H1 (cell line): ENCODE measurements around the gene CD96. TPM values are rescaled to one million over a fixed set of nuclear protein-coding genes. Genes with fewer than 3 reads are reported as not detected.

Experiments used
- CTCF ChIA-PET: fragments of 300-600 bp; sonication (Branson Sonifier 250); formaldehyde crosslinking; loops from one replicate; lab custom pipeline; 2021; ENCODE audit not compliant: partially characterized antibody; lab: Charles Lee
- POLR2A ChIA-PET: fragments of 300-600 bp; sonication (Branson Sonifier 250); formaldehyde crosslinking; loops from one replicate; lab custom pipeline; 2021; ENCODE audit warnings: inconsistent platforms; ENCODE audit not compliant: partially characterized antibody; lab: Charles Lee
- DNase-seq, 2 experiments: peaks; one replicate each; pipeline versions ENCODE4 v3.0.0 to v3.0.0-alpha.2; 2010 to 2022; ENCODE audit warnings: low spot score in 2 of 2, low read depth in 1 of 2, mixed read lengths in 1 of 2
- FAIRE-seq: peaks from 2 replicates; lab custom pipeline; 2011; peaks lifted over from hg19 to GRCh38; lab: Jason Lieb, UNC
- H2AFZ ChIP-seq: 2 replicates; pipeline ENCODE4 v1.8.1; 2012; ENCODE audit warnings: low read length, inconsistent platforms
- H2AK5ac ChIP-seq: 2 replicates; pipeline ENCODE4 v1.6.1; 2013; ENCODE audit warnings: low read depth, low read length
- H2BK120ac ChIP-seq: replicated peaks from 2 replicates; pipeline ENCODE3; 2013; ENCODE audit warnings: low read depth, low read length, inconsistent platforms
- H2BK12ac ChIP-seq: 2 replicates; pipeline ENCODE4 v1.6.1; 2013; ENCODE audit warnings: low read depth, low read length
- H2BK15ac ChIP-seq: 2 replicates; pipeline ENCODE4 v1.6.1; 2013; ENCODE audit warnings: low read length
- H2BK20ac ChIP-seq: 2 replicates; pipeline ENCODE4 v1.6.1; 2013; ENCODE audit warnings: low read length
- H2BK5ac ChIP-seq: 2 replicates; pipeline ENCODE4 v1.6.1; 2013; ENCODE audit warnings: low read depth, low read length
- H3K14ac ChIP-seq: 2 replicates; pipeline ENCODE4 v1.6.1; 2013; ENCODE audit warnings: inconsistent platforms; ENCODE audit not compliant: insufficient read length
- H3K18ac ChIP-seq: 2 replicates; pipeline ENCODE4 v1.6.1; 2013; ENCODE audit warnings: low read length; ENCODE audit errors: extremely low read depth
- H3K23ac ChIP-seq: 2 replicates; pipeline ENCODE4 v1.6.1; 2013; ENCODE audit warnings: inconsistent platforms; ENCODE audit not compliant: insufficient read length
- H3K23me2 ChIP-seq: 2 replicates; pipeline ENCODE4 v1.6.1; 2013; ENCODE audit warnings: low read depth, low read length
- H3K27ac ChIP-seq: 2 replicates; pipeline ENCODE4 v1.6.1; 2011; ENCODE audit warnings: low read depth, low read length, inconsistent platforms
- H3K27me3 ChIP-seq, 4 experiments: replicated peaks in 1 of 4; 1 replicate in 1 of 4; 2 replicates in 3 of 4; pipeline versions ENCODE4 v1.6.1 to v1.8.1; 2011 to 2013; ENCODE audit warnings: low read length in 3 of 4, mild to moderate bottlenecking in 3 of 4, inconsistent platforms in 2 of 4, mixed read lengths in 2 of 4, moderate library complexity in 1 of 4; ENCODE audit not compliant: control insufficient read depth in 3 of 4, insufficient read depth in 3 of 4; ENCODE audit errors: extremely low read depth in 1 of 4
- H3K36me3 ChIP-seq, 4 experiments: 2 replicates each; pipeline versions ENCODE4 v1.6.1 to v1.8.1; 2011 to 2013; ENCODE audit warnings: mild to moderate bottlenecking in 4 of 4, low read length in 3 of 4, moderate library complexity in 2 of 4, control low read depth in 1 of 4, inconsistent platforms in 1 of 4; ENCODE audit not compliant: insufficient read depth in 4 of 4, control insufficient read depth in 2 of 4
- H3K4ac ChIP-seq: replicated peaks from 2 replicates; pipeline ENCODE3; 2013; ENCODE audit warnings: low read length, low read depth, mixed read lengths, inconsistent platforms; ENCODE audit not compliant: insufficient read length
- H3K4me1 ChIP-seq, 4 experiments: replicated peaks in 1 of 4; 1 replicate in 1 of 4; 2 replicates in 3 of 4; pipeline versions ENCODE4 v1.6.1 to v1.8.1; 2011 to 2013; ENCODE audit warnings: low read length in 3 of 4, inconsistent platforms in 2 of 4, mixed read lengths in 1 of 4; ENCODE audit not compliant: insufficient read depth in 4 of 4, control insufficient read depth in 3 of 4
- H3K4me2 ChIP-seq, 2 experiments: 2 replicates each; pipeline versions ENCODE4 v1.6.1 to v1.8.1; 2011 to 2013; ENCODE audit warnings: low read depth in 2 of 2, low read length in 2 of 2, control low read depth in 1 of 2, inconsistent platforms in 1 of 2, mild to moderate bottlenecking in 1 of 2; ENCODE audit not compliant: insufficient read depth in 1 of 2
- H3K4me3 ChIP-seq, 4 experiments: fragments of 200-600, 300-600 bp in 1 of 4; sonication (generic), shearing (Covaris generic), sonication (Bioruptor Twin) in 1 of 4; 2 replicates each; pipeline versions ENCODE4 v1.5.1 to v1.8.1; 2011 to 2016; ENCODE audit warnings: low read length in 4 of 4, low read depth in 3 of 4, control low read depth in 2 of 4, inconsistent platforms in 2 of 4, mild to moderate bottlenecking in 2 of 4, mixed read lengths in 1 of 4, moderate library complexity in 1 of 4; ENCODE audit not compliant: insufficient read depth in 2 of 4; ENCODE audit errors: extremely low read depth in 1 of 4
- H3K56ac ChIP-seq: replicated peaks from 2 replicates; pipeline ENCODE3; 2013; ENCODE audit warnings: low read depth, mild to moderate bottlenecking, mixed read lengths, low read length, inconsistent platforms; ENCODE audit not compliant: insufficient read length
- H3K79me1 ChIP-seq: 2 replicates; pipeline ENCODE4 v1.6.1; 2013; ENCODE audit warnings: low read depth, low read length, control low read depth
- H3K79me2 ChIP-seq, 2 experiments: 2 replicates each; pipeline versions ENCODE4 v1.6.1 to v1.8.1; 2012 to 2013; ENCODE audit warnings: low read length in 2 of 2, mild to moderate bottlenecking in 2 of 2, inconsistent platforms in 1 of 2; ENCODE audit not compliant: insufficient read depth in 2 of 2, control insufficient read depth in 1 of 2
- H3K9ac ChIP-seq, 4 experiments: replicated peaks in 1 of 4; 1 replicate in 1 of 4; 2 replicates in 3 of 4; pipeline versions ENCODE4 v1.6.1 to v1.8.1; 2011 to 2013; ENCODE audit warnings: low read depth in 3 of 4, low read length in 3 of 4, control low read depth in 2 of 4, mild to moderate bottlenecking in 2 of 4, moderate library complexity in 2 of 4, inconsistent platforms in 1 of 4; ENCODE audit errors: extremely low read depth in 1 of 4
- H3K9me3 ChIP-seq, 2 experiments: 2 replicates each; pipeline versions ENCODE4 v1.6.1 to v1.8.1; 2012 to 2013; ENCODE audit warnings: mild to moderate bottlenecking in 2 of 2, moderate library complexity in 2 of 2, control low read depth in 1 of 2, inconsistent platforms in 1 of 2, low read depth in 1 of 2, low read length in 1 of 2, mixed read lengths in 1 of 2; ENCODE audit not compliant: insufficient read depth in 2 of 2
- H4K20me1 ChIP-seq, 2 experiments: replicated peaks in 1 of 2; 2 replicates each; pipeline versions ENCODE3 to v1.8.1; 2011 to 2013; ENCODE audit warnings: inconsistent platforms in 2 of 2, low read length in 2 of 2, mild to moderate bottlenecking in 1 of 2; ENCODE audit not compliant: insufficient read depth in 2 of 2, control insufficient read depth in 1 of 2
- H4K5ac ChIP-seq: 2 replicates; pipeline ENCODE4 v1.6.1; 2013; ENCODE audit warnings: low read length, low read depth, mixed read lengths, inconsistent platforms; ENCODE audit not compliant: insufficient read length
- H4K8ac ChIP-seq: 2 replicates; pipeline ENCODE4 v1.8.0; 2013; ENCODE audit warnings: mild to moderate bottlenecking, moderate library complexity, low read length, inconsistent platforms; ENCODE audit not compliant: insufficient read depth; ENCODE audit errors: extremely low read depth
- H4K91ac ChIP-seq: replicated peaks from 2 replicates; pipeline ENCODE3; 2013; ENCODE audit warnings: low read length, mixed read lengths, inconsistent platforms; ENCODE audit not compliant: insufficient read length
- POLR2A ChIP-seq, 2 experiments: IDR thresholded peaks; 1 replicate in 1 of 2; 2 replicates in 1 of 2; pipeline ENCODE4 v1.6.1; 2011; ENCODE audit warnings: low read depth in 2 of 2, low read length in 2 of 2, mild to moderate bottlenecking in 2 of 2; ENCODE audit errors: control extremely low read depth in 1 of 2
- WGBS, 2 experiments: shearing (Covaris generic) in 1 of 2; methylation state at CpG; one replicate each; pipeline versions ENCODE4 v1.1.6 to v1.1.7; 2013 to 2015; ENCODE audit warnings: low lambda C conversion rate in 2 of 2, mixed read lengths in 2 of 2, inconsistent platforms in 1 of 2, low coverage in 1 of 2, missing lambda C conversion rate in 1 of 2; ENCODE audit not compliant: insufficient replicate concordance in 2 of 2, insufficient coverage in 1 of 2, insufficient read length in 1 of 2; ENCODE audit errors: extremely low coverage in 1 of 2, missing lambda C conversion rate in 1 of 2; 5-methylcytosine and 5-hydroxymethylcytosine counted together
- polyA plus RNA-seq, 7 experiments: library from polyadenylated mRNA; depleted of rRNA in 3 of 7; stranded (reverse) in 5 of 7; unstranded in 2 of 7; fragments of >200 nt in 5 of 7; fragments of 200-250 nt in 2 of 7; gene quantifications; 1 replicate in 5 of 7; 2 replicates in 1 of 7; 4 replicates in 1 of 7; pipeline versions ENCODE4 v1.2.1 to v1.2.3, GENCODE V29; 2011 to 2013; ENCODE audit warnings: missing spikeins in 2 of 7, mixed read lengths in 2 of 7
- total RNA-seq: library from RNA; stranded (reverse); fragmentation: NEBNext Ultra II Directional; extraction: Animal tissue kit (Norgen Biotek cat#: 25700); gene quantifications from 2 replicates; pipeline ENCODE4 v1.2.1, GENCODE V29; 2021

CD96 gene
- total and polyA plus RNA-seq, 2 of the 8 experiments (the other 6 are each of a cell fraction or from before 2014, with no cell fraction given), result not detected

GRCh38 chr3:111509308-111509707 is 32.7 kb upstream of the CD96 start:
- Histone ChIP-seq H2BK5ac (no peak overlapping the region), H3K14ac (no peak overlapping the region), H3K4me3 (no peak overlapping the region), H4K5ac (no peak overlapping the region), H2BK15ac (no peak overlapping the region), H2BK20ac (no peak overlapping the region), H3K4ac (no peak overlapping the region), H3K79me2 (no peaks in the 10 kb centered on the region), H3K4me1 (no peaks in the 10 kb centered on the region), H4K8ac (no peak overlapping the region), H3K23me2 (no peaks in the 10 kb centered on the region), H2AFZ (peak overlapping the region; percentile 37; the same call in 1 of the 2 replicates), H4K91ac (no peak overlapping the region), H3K4me2 (no peak overlapping the region), H3K27ac (no peak overlapping the region), H3K79me1 (no peaks in the 10 kb centered on the region), H3K36me3 (no peaks in the 10 kb centered on the region), H2BK120ac (peak overlapping the region; percentile 54), H3K9me3 (no peaks in the 10 kb centered on the region), H3K9ac (no peak overlapping the region), H2AK5ac (no peak overlapping the region), H2BK12ac (no peak overlapping the region), H3K23ac (no peak overlapping the region), H3K18ac (no peak overlapping the region), H3K27me3 (no peaks in the 10 kb centered on the region), H4K20me1 (no peaks in the 10 kb centered on the region), H3K56ac (no peak overlapping the region)
- ChIA-PET POLR2A (no interaction called here), CTCF (no interaction called here)
- no peak for DNase-seq
- TF ChIP-seq POLR2A (IDR thresholded peaks at IDR 0.05; ENCODE audit: control extremely low read depth in 1 of 2, low read depth in 2 of 2, low read length in 2 of 2), result no peak
- FAIRE-seq, result no peak
- WGBS, 2 experiments, result 82% methylated on average over 4 of the region's 4 CpGs; no CpG with 5 or more reads in 1 of the 2 experiments
